NK-92 (cell line): ENCODE results near the gene MCHR1.
"Not testable (repeated sequence)": the region's sequence is repeated elsewhere in the genome, so short reads cannot be mapped to it uniquely, and the experiment has no call there.

Experiments
- DNase-seq: peaks from one replicate; lab custom pipeline; 2025; ENCODE audit not compliant: unreplicated experiment; lab: John Stamatoyannopoulos, UW

Gene MCHR1

DNA sequence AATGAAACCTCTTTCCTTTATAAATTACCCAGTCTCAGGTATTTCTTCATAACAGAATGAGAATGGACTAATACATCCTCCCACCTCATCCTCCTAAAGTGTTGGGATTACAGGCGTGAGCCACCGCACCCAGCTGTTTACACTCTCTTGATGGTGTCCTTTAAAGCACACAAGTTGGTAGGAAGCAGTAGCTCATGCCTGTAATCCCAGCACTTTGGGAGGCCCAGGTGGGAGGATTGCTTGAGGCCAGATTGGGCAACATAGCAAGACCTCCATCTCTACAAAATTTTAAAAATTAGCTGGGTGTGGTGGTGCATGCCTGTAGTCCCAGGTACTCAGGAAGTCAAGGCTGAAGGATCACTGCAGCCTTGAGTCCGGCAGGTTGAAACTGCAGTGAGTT, 23.3 kb upstream of the MCHR1 start:
- DNase-seq, result not testable (repeated sequence)

- DNase-seq, result not testable (repeated sequence)
Measured at GRCh38 chr22:40656651-40657050, 22.6 kb upstream of the MCHR1 start.

DNA sequence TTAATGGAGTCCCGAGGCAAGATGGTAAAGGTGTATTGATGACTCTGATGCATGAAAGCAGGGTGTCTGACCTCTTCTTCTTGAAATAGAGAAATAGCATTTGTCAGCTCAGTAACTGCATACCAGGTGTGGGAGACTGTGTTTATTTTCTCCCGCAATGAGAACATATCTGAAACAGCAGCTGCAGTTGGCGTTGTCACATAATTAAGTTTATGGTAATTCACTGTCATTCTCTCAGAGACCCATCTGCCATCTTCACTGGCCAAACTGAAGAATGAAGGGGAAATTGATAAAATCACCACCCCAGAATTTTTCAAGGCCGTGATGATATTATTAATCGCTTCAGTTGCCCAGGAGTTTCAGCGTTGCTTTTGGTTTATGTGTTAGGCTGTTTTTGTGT, 20.1 kb upstream of the MCHR1 start:
- no peak for DNase-seq

DNA sequence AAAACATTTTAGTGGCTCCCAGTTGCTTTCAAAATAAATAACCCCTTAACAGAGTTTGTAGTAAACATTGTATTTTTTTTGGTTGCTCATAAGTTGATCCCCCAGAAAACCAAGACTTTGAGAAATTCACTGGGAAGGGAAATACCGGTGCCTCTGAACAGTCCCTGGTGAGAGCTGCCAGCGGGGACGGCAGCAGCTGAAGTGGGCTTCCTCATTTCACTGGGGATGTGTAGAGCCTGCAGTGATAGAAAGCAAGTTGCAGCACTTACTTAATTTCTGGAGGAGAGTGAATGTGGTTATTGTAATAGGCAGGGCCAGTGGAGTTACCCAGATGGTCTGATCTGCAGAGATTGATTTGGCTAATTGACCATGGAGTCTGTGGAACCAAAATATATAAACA, 18.6 kb upstream of the MCHR1 start:
- no peak for DNase-seq

DNA sequence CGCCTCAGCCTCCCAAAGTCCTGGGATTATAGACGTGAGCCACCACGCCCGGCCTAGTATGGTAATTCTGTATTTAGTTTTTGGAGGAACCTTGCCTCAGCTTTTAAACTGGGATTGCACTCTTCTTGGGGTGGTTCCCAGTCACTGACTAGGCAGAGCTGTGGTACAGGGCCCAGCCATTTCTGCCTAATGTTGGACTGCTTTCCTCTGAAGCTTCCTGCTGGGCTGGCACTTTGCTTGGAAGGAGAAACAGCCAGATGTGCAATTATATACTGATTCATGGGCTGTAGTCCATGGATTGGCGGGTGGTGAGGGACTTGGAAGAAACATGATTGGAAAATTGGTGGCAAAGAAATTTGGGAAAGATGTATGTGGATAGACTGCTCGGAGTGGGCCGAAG, 17.6 kb upstream of the MCHR1 start:
- DNase-seq, result no peak

DNA sequence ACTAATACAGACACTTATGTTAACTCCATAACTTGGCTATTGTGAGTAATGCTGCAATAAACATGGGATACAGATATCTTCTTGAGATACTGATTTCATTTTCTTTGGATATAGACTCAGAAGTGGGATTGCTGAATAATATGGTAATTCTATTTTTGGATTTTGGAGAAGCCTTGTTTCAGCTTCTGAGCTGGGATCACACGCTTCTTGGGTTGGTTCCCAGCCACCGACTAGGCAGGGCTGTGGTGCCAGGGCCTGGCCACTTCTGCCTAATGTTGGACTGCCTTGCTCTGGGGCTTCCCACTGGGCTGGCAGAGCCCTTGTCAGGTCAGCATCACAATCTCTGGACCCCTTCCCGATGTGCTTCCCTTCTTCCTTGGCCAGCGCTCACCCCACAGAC, 14.0 kb upstream of the MCHR1 start:
- DNase-seq, result no peak

DNA sequence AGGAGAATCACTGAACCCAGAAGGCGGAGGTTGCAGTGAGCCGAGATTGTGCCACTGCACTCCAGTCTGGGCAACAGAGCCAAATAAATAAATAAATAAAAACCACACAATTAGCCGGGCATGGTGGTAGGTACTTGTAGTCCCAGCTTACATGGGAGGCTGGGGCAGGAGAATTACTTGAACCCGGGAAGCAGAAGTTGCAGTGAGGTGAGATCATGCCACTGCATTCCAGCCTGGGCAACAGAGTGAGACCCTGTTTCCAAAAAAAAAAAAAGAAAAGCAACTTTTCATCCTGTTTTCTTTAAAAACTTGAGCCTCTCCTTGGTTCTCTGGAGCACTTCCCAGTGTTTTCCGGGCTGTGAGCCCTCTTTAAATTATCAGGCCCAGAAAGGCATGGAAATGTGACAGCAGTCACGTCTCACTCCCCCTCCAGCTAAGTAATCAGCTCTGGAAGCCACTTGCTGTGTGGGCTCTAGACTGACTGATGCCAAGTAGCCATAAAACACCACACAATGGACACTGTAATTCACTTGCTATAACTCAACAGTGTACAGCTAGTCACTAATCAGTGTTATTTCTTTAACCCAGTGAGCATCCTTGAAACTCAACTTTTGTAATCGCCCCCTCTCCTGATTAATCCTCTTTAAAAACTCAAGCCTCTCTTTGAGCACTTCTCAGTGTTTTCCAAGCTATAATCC, 13.0 kb upstream of the MCHR1 start:
- DNase-seq, result no peak

GRCh38 chr22:40668611-40669411, 10.5 kb upstream of the MCHR1 start:
- no peak for DNase-seq

DNA sequence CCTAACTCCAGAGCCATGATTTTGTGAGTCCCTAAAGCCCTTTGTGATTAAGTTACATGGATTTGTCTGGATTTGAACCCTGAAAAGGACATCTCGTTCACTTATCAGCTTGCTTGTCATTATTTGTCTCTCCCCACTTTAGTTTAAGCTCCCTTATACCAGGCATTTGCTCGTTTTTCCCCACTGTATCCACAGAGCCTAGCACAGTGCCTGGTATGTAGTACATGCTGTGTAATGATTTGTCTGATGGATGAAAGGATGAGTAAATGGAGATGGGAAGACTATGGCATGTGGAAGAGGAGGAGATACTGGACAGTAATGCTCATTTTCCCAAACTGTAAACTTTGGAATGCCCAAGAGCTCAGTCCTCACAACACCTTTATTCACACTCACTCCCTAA, 9.2 kb upstream of the MCHR1 start:
- DNase-seq, result no peak

- DNase-seq, result no peak
Measured at GRCh38 chr22:40671369-40671768, 7.9 kb upstream of the MCHR1 start.

DNA sequence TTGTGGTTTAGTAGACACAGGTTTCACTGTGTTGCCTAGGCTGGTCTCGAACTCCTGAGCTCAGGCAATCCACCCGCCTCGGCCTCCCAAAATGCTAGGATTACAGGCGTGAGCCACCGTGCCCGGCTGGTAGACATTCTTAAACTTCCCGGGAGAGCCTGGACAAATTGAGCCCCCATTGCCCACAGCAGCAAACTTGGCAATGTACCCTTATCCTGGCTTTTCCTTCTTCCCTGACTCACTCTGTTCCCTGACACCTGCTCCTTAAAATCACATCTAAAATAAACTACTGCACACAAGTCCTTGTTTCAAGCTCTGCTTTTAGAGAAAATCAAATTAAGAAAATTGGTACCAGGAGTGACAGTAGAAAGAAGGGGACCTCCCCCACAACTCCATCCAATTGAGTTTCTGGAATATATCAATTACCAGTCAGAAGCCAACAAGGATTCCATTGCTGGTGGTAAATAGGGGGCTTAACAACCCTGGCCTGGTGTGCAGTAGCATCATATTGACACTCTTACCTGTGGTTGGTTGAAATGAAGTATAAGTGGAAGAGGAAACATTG, 7.4 kb upstream of the MCHR1 start:
- DNase-seq, result no peak

GRCh38 chr22:40673017-40673416, 6.3 kb upstream of the MCHR1 start:
- no peak for DNase-seq

GRCh38 chr22:40674274-40674673, 5.0 kb upstream of the MCHR1 start:
- DNase-seq, result no peak

- DNase-seq, result not testable (repeated sequence)
Measured at GRCh38 chr22:40676166-40676565, 3.1 kb upstream of the MCHR1 start.

DNA sequence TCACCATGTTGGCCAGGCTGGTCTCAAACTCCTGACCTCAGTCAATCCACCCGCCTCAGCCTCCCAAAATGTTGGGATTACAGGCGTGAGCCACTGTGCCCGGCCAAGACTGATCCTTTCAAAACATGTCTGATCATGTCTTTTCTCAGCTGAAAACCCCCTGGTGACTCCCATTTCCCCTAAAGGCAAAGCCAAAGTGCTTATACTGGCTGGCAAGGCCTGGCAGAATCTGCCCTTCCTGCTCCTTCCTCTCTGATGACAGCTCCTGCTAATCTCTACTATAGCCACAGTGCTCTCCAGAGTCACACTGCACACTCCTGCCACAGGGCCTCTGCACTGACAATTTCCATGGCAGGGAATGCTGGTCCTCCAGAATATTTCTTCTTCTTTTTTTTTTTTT, 2.6 kb upstream of the MCHR1 start:
- DNase-seq, result no peak

- DNase-seq, result no peak
Measured at GRCh38 chr22:40678493-40679248, 613 bp upstream of the MCHR1 start.

GRCh38 chr22:40679964-40680818, 907 bp downstream of the MCHR1 start:
- no peak for DNase-seq

DNA sequence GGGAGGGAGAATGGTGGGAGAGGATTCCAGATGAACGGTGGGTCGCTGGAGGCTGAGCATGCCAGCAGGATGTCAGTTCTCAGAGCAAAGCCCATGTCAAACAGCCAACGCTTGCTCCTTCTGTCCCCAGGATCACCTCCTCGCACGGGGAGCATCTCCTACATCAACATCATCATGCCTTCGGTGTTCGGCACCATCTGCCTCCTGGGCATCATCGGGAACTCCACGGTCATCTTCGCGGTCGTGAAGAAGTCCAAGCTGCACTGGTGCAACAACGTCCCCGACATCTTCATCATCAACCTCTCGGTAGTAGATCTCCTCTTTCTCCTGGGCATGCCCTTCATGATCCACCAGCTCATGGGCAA, 1.5 kb downstream of the MCHR1 start:
- DNase-seq, result no peak

DNA sequence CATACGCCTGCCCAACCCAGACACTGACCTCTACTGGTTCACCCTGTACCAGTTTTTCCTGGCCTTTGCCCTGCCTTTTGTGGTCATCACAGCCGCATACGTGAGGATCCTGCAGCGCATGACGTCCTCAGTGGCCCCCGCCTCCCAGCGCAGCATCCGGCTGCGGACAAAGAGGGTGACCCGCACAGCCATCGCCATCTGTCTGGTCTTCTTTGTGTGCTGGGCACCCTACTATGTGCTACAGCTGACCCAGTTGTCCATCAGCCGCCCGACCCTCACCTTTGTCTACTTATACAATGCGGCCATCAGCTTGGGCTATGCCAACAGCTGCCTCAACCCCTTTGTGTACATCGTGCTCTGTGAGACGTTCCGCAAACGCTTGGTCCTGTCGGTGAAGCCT, 2.2 kb downstream of the MCHR1 start:
- no peak for DNase-seq

- no peak for DNase-seq
Measured at GRCh38 chr22:40684728-40685127, 5.4 kb downstream of the MCHR1 start.

DNA sequence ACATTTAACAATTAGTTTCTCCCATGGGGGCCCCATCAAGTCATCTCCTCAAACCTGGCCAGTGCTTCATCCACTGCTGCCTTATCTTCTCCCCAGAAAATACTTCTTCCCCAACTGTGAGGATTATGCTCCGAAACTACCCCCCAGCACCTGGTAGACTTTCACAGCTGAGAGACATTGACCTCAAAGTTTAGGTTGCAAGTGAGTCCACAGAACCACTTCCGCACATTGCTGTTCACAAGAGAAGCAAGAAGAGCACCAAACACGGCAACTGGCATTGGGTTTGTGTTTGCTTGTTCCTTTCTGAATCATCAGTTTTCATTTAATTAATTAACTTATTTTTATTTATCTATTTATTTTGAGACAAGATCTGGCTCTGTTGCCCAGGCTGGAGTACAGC, 6.1 kb downstream of the MCHR1 start:
- DNase-seq, result no peak
